GM12878 (cell line): ENCODE results near the gene SPTBN1. TPM values are rescaled to one million over a fixed set of nuclear protein-coding genes. Genes with fewer than 3 reads are reported as not detected.

Source experiments
- ATAC-seq: fragments of 200-7000 bp; cut with Tn5 transposase; 3 replicates; pipeline ENCODE4 v1.9.1; 2020; ENCODE audit warnings: mild to moderate bottlenecking, moderate library complexity
- BruUV-seq: library from RNA; stranded (reverse); fragments of 400-500 nt; replicated peaks from 2 replicates; lab custom pipeline; 2021; lab: Mats Ljungman, UMichigan
- CTCF ChIA-PET: fragments of 300-600 bp; sonication (Branson Sonifier 250); formaldehyde crosslinking; extraction: SDS; loops from one replicate; lab custom pipeline; 2021; ENCODE audit warnings: inconsistent platforms; lab: Yijun Ruan, JAX
- POLR2A ChIA-PET: fragments of 350-600 bp; formaldehyde crosslinking; extraction: SDS; loops from one replicate; lab custom pipeline; 2021; ENCODE audit warnings: inconsistent platforms; lab: Charles Lee
- RAD21 ChIA-PET: fragments of 300-600 bp; sonication (Branson Sonifier 250); formaldehyde crosslinking; loops from one replicate; lab custom pipeline; 2023; ENCODE audit warnings: antibody characterized with exemption; ENCODE audit not compliant: unreplicated experiment; lab: Charles Lee
- SMC1A ChIA-PET: fragments of 300-600 bp; sonication (Branson Sonifier 250); formaldehyde crosslinking; loops from one replicate; lab custom pipeline; 2023; ENCODE audit not compliant: unreplicated experiment, uncharacterized antibody; lab: Charles Lee
- DNase-seq: peaks from one replicate; pipeline ENCODE4 v3.0.0-alpha.2; 2011; ENCODE audit warnings: low read depth, low spot score
- FAIRE-seq: peaks from 3 replicates; lab custom pipeline; 2011; peaks lifted over from hg19 to GRCh38; lab: Jason Lieb, UNC
- H2AFZ ChIP-seq: 2 replicates; pipeline ENCODE4 v1.6.0; 2011; ENCODE audit warnings: low read depth, low read length, control low read depth; ENCODE audit not compliant: control insufficient read depth
- H3K27ac ChIP-seq: 2 replicates; pipeline ENCODE4 v1.5.1; 2011; ENCODE audit warnings: control low read depth; ENCODE audit not compliant: control insufficient read depth, insufficient read depth
- H3K27me3 ChIP-seq, 2 experiments: replicated peaks in 1 of 2; 2 replicates each; pipeline versions ENCODE4 v1.6.0 to v1.6.1; 2011; ENCODE audit warnings: low read length in 1 of 2; ENCODE audit not compliant: control insufficient read depth in 2 of 2, insufficient read depth in 2 of 2
- H3K36me3 ChIP-seq, 2 experiments: 2 replicates each; pipeline ENCODE4 v1.5.1; 2011; ENCODE audit warnings: low read length in 1 of 2; ENCODE audit not compliant: control insufficient read depth in 2 of 2, insufficient read depth in 2 of 2
- H3K4me1 ChIP-seq: 2 replicates; pipeline ENCODE4 v1.6.1; 2011; ENCODE audit warnings: mild to moderate bottlenecking, low read length, moderate library complexity, mixed read lengths; ENCODE audit not compliant: control insufficient read depth, insufficient read depth
- H3K4me2 ChIP-seq: 2 replicates; pipeline ENCODE4 v1.6.0; 2011; ENCODE audit warnings: control low read depth; ENCODE audit not compliant: control insufficient read depth, insufficient read depth
- H3K4me3 ChIP-seq: fragments of 200-600 bp; sonication (generic); 2 replicates; pipeline ENCODE4 v1.5.1; 2016
- H3K79me2 ChIP-seq: 2 replicates; pipeline ENCODE4 v1.6.0; 2011; ENCODE audit warnings: low read length; ENCODE audit not compliant: control insufficient read depth, insufficient read depth
- H3K9ac ChIP-seq: 2 replicates; pipeline ENCODE4 v1.8.0; 2011; ENCODE audit warnings: low read length, control low read depth, mixed read lengths; ENCODE audit not compliant: control insufficient read depth, insufficient read depth
- H3K9me3 ChIP-seq: replicated peaks from 3 replicates; pipeline ENCODE4 v1.5.1; 2011; ENCODE audit warnings: mild to moderate bottlenecking, low read length; ENCODE audit not compliant: control insufficient read depth, insufficient read depth
- H4K20me1 ChIP-seq: 2 replicates; pipeline ENCODE4 v1.6.0; 2011; ENCODE audit not compliant: control insufficient read depth, insufficient read depth
- FOXM1 ChIP-seq: IDR thresholded peaks from 2 replicates; pipeline ENCODE4 v1.6.1; 2012; ENCODE audit warnings: low read depth, mild to moderate bottlenecking, inconsistent platforms, low read length, moderate library complexity
- KAT2A ChIP-seq: conservative IDR thresholded peaks from 2 replicates; pipeline ENCODE4 v1.6.1; 2011; ENCODE audit warnings: low read depth, low read length; ENCODE audit not compliant: control insufficient read depth
- RFX5 ChIP-seq: IDR thresholded peaks from 2 replicates; pipeline ENCODE4 v1.6.1; 2011; ENCODE audit warnings: low read depth, low read length, improper control_type of control experiment
- WGBS: methylation state at CpG from one replicate; pipeline ENCODE4 v1.1.6; 2016; ENCODE audit warnings: low lambda C conversion rate; ENCODE audit not compliant: insufficient replicate concordance, insufficient coverage; ENCODE audit errors: missing lambda C conversion rate; 5-methylcytosine and 5-hydroxymethylcytosine counted together
- in situ Hi-C: fragments of 300-500 bp; cut with MboI; formaldehyde crosslinking; loops from 9 replicates; pipeline ENCODE4 v1.14.3; 2018; ENCODE audit warnings: mixed read lengths
- intact Hi-C: fragments of 100-400 bp; cut with micrococcal nuclease; formaldehyde crosslinking; loops from one replicate; pipeline ENCODE4 v1.14.2; 2022; ENCODE audit not compliant: unreplicated experiment
- polyA plus RNA-seq, 11 experiments: library from polyadenylated mRNA; depleted of rRNA in 4 of 11; unstranded in 6 of 11; stranded (reverse) in 5 of 11; fragments of >200 nt; fragmentation: Nextera tagmentation in 4 of 11; fragmentation: Illumina TruSeq in 1 of 11; extraction: Ambion mirVana in 4 of 11; extraction: Trizol in 1 of 11; gene quantifications; 1 replicate in 1 of 11; 2 replicates in 10 of 11; pipeline versions ENCODE4 v1.2.1 to v1.2.3, GENCODE V29; 2011 to 2016; ENCODE audit warnings: inconsistent platforms in 2 of 11, missing spikeins in 2 of 11, low read depth in 1 of 11
- total RNA-seq, 4 experiments: library from RNA; depleted of rRNA in 3 of 4; stranded (reverse); fragments of >200 nt in 3 of 4; fragmentation: Illumina TruSeq in 1 of 4; extraction: Trizol in 1 of 4; gene quantifications; 2 replicates each; pipeline versions ENCODE4 v1.2.1 to v1.2.3, GENCODE V29; 2013 to 2021
- TF ChIP-seq, protein P1 (sequence below): fragments of 450-650 bp; IDR thresholded peaks from 2 replicates; pipeline ENCODE4 v1.6.1; 2016; ENCODE audit warnings: mild to moderate bottlenecking, moderate library complexity, borderline replicate concordance
- TF ChIP-seq, protein P2 (sequence below): fragments of 450-650 bp; IDR thresholded peaks from 2 replicates; pipeline ENCODE4 v1.6.1; 2016; ENCODE audit warnings: mild to moderate bottlenecking

The SPTBN1 gene
- total and polyA plus RNA-seq, 10 of the 15 experiments (the other 5 are each of a cell fraction or from before 2014, with no cell fraction given): 20.6 to 154 (median 76.7) TPM

DNA sequence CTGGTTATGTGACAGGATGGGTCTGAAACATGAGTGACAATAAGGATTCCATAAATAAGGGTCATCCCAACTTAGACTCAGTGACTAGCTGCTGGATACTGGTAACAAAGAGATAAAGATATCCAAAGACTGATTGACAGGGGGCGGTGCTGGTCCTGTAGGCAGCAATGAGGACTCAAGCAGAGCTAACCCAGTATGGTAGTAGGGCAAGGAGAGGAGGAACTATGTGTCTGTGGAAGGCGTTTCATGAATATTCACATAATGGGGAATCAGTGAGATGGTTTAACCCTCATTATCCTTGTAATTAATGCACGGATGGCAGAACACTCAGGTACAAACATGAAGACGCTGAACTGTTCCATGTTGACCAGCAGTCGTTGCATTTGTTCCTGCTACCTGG lies 164.8 kb downstream of the SPTBN1 start:
- in situ Hi-C loops (no loop called here), intact Hi-C loops (no loop called here)
- 98% methylated on average over 5 of the region's 5 CpGs for WGBS
- Histone ChIP-seq H3K79me2 (no peaks in the 10 kb centered on the region; the same call in none of the 2 replicates), H4K20me1 (no peaks in the 10 kb centered on the region), H3K4me3 (no peak overlapping the region), H3K4me2 (no peak overlapping the region), H3K27ac (no peak overlapping the region), H3K4me1 (peaks cover 2% of the 10 kb centered on the region; the same call in 1 of the 2 replicates), H3K27me3 (no peaks in the 10 kb centered on the region), H3K9me3 (no peaks in the 10 kb centered on the region), H3K9ac (no peak overlapping the region), H3K36me3 (peaks cover 35 to 54% of the 10 kb centered on the region in 2 experiments), H2AFZ (no peak overlapping the region)
- no peak for TF ChIP-seq KAT2A
- no peak for TF ChIP-seq FOXM1
- TF ChIP-seq, protein P1, sequence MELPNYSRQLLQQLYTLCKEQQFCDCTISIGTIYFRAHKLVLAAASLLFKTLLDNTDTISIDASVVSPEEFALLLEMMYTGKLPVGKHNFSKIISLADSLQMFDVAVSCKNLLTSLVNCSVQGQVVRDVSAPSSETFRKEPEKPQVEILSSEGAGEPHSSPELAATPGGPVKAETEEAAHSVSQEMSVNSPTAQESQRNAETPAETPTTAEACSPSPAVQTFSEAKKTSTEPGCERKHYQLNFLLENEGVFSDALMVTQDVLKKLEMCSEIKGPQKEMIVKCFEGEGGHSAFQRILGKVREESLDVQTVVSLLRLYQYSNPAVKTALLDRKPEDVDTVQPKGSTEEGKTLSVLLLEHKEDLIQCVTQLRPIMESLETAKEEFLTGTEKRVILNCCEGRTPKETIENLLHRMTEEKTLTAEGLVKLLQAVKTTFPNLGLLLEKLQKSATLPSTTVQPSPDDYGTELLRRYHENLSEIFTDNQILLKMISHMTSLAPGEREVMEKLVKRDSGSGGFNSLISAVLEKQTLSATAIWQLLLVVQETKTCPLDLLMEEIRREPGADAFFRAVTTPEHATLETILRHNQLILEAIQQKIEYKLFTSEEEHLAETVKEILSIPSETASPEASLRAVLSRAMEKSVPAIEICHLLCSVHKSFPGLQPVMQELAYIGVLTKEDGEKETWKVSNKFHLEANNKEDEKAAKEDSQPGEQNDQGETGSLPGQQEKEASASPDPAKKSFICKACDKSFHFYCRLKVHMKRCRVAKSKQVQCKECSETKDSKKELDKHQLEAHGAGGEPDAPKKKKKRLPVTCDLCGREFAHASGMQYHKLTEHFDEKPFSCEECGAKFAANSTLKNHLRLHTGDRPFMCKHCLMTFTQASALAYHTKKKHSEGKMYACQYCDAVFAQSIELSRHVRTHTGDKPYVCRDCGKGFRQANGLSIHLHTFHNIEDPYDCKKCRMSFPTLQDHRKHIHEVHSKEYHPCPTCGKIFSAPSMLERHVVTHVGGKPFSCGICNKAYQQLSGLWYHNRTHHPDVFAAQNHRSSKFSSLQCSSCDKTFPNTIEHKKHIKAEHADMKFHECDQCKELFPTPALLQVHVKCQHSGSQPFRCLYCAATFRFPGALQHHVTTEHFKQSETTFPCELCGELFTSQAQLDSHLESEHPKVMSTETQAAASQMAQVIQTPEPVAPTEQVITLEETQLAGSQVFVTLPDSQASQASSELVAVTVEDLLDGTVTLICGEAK: no peak
- no peak for TF ChIP-seq RFX5
- TF ChIP-seq, protein P2, sequence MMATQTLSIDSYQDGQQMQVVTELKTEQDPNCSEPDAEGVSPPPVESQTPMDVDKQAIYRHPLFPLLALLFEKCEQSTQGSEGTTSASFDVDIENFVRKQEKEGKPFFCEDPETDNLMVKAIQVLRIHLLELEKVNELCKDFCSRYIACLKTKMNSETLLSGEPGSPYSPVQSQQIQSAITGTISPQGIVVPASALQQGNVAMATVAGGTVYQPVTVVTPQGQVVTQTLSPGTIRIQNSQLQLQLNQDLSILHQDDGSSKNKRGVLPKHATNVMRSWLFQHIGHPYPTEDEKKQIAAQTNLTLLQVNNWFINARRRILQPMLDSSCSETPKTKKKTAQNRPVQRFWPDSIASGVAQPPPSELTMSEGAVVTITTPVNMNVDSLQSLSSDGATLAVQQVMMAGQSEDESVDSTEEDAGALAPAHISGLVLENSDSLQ: 0 out of 2 replicates have a peak, but pooled peaks have one; percentile 21
- ChIA-PET SMC1A (interaction anchor here (0.6 to 1.8 kb wide), 8 partner anchors 9 to 42 kb away, joined by 3 to 10 read pairs (median 4); no protein-coding TSS in a partner anchor), RAD21 (interaction anchor here (1.5 kb wide), 1 partner anchor 83 kb away, joined by 3 read pairs; no protein-coding TSS in a partner anchor), CTCF (interaction anchor here (1.1 to 1.5 kb wide), 2 partner anchors 18 to 98 kb away, joined by 3 read pairs; no protein-coding TSS in a partner anchor), POLR2A (no interaction called here)
- FAIRE-seq (peak; percentile 35), ATAC-seq (no peak), DNase-seq (no peak)
- BruUV-seq: no TSS peak
